K562 (cell line): ENCODE measurements around the gene EPB41L2. TPM values are rescaled to one million over a fixed set of nuclear protein-coding genes. Genes with fewer than 3 reads are reported as not detected.

Experiments
- DPF2 ChIP-seq: fragments of 450-650 bp; IDR thresholded peaks from 2 replicates; pipeline ENCODE4 v1.6.1; 2016
- ETS2 ChIP-seq: IDR thresholded peaks from 2 replicates; pipeline ENCODE4 v1.6.1; 2016; ENCODE audit warnings: borderline replicate concordance, missing genetic modification characterization, mild to moderate bottlenecking, moderate library complexity, missing compliant biosample characterization; ENCODE audit not compliant: poor library complexity, severe bottlenecking
- ETV6 ChIP-seq, 3 experiments: fragments of 150-350 bp in 1 of 3; sonication (generic) in 1 of 3; formaldehyde crosslinking in 1 of 3; IDR thresholded peaks; 2 replicates each; pipeline versions ENCODE4 v1.6.1 to v1.8.0; 2014 to 2022; ENCODE audit warnings: borderline replicate concordance in 2 of 3, low read depth in 2 of 3, antibody characterized with exemption in 1 of 3, low read length in 1 of 3, mild to moderate bottlenecking in 1 of 3, missing genetic modification reagents in 1 of 3
- FOXJ2 ChIP-seq: fragments of 200-800 bp; sonication (Bioruptor generic); IDR thresholded peaks from 2 replicates; pipeline ENCODE4 v1.6.1; 2016; ENCODE audit warnings: missing genetic modification characterization, missing compliant biosample characterization
- HDGF ChIP-seq: fragments of 450-650 bp; IDR thresholded peaks from 2 replicates; pipeline ENCODE4 v1.6.1; 2016
- KLF6 ChIP-seq: fragments of 250-450 bp; sonication (Bioruptor Pico); IDR thresholded peaks from 2 replicates; pipeline ENCODE4 v1.4.0; 2020; ENCODE audit warnings: mild to moderate bottlenecking, moderate library complexity, borderline replicate concordance
- LEF1 ChIP-seq: fragments of 450-650 bp; IDR thresholded peaks from 2 replicates; pipeline ENCODE4 v1.6.1; 2016; ENCODE audit warnings: mild to moderate bottlenecking
- MECOM ChIP-seq: fragments of 250-450 bp; sonication (Bioruptor Pico); IDR thresholded peaks from 2 replicates; pipeline ENCODE4 v1.8.0; 2022; ENCODE audit warnings: inconsistent platforms
- RBFOX2 ChIP-seq: fragments of 200-400 bp; formaldehyde crosslinking; IDR thresholded peaks from 2 replicates; pipeline ENCODE4 v1.6.1; 2017; ENCODE audit warnings: low read depth, mild to moderate bottlenecking, low read length, moderate library complexity
- ZNF707 ChIP-seq: fragments of 250-450 bp; sonication (Bioruptor Pico); conservative IDR thresholded peaks from 2 replicates; pipeline ENCODE4 v1.8.0; 2022; ENCODE audit warnings: inconsistent platforms, mild to moderate bottlenecking, moderate library complexity
- polyA plus RNA-seq, 8 experiments: library from polyadenylated mRNA; depleted of rRNA in 4 of 8; stranded (reverse) in 5 of 8; unstranded in 3 of 8; fragments of >200 nt; fragmentation: Nextera tagmentation in 2 of 8; fragmentation: Illumina TruSeq in 1 of 8; extraction: Ambion mirVana in 2 of 8; extraction: Trizol in 1 of 8; gene quantifications; 2 replicates each; pipeline versions ENCODE4 v1.2.1 to v1.2.3, GENCODE V29; 2011 to 2014; ENCODE audit warnings: inconsistent platforms in 1 of 8, missing spikeins in 1 of 8
- total RNA-seq, 7 experiments: library from RNA; depleted of rRNA in 6 of 7; stranded (reverse); fragments of >200 nt in 6 of 7; fragmentation: Illumina TruSeq in 2 of 7; extraction: Trizol in 2 of 7; gene quantifications; 2 replicates each; pipeline versions ENCODE4 v1.2.1 to v1.2.3, GENCODE V29; 2011 to 2021; ENCODE audit warnings: low replicate concordance in 1 of 7
- TF ChIP-seq, protein P1 (sequence below): fragments of 450-650 bp; IDR thresholded peaks from 2 replicates; pipeline ENCODE4 v1.6.1; 2016; ENCODE audit warnings: mild to moderate bottlenecking, moderate library complexity
- TF ChIP-seq, protein P2 (sequence below): fragments of 200-400 bp; formaldehyde crosslinking; IDR thresholded peaks from 2 replicates; pipeline ENCODE4 v1.6.1; 2017; ENCODE audit warnings: mild to moderate bottlenecking, low read depth, low read length, moderate library complexity
- TF ChIP-seq, protein P3 (sequence below): fragments of 450-650 bp; IDR thresholded peaks from 2 replicates; pipeline ENCODE4 v1.6.1; 2016; ENCODE audit warnings: missing biosample characterization, missing genetic modification characterization

EPB41L2 gene
- total and polyA plus RNA-seq, 9 of the 15 experiments (the other 6 are each of a cell fraction or from before 2014, with no cell fraction given), result 5.1 to 53.6 (median 25.0) TPM

DNA sequence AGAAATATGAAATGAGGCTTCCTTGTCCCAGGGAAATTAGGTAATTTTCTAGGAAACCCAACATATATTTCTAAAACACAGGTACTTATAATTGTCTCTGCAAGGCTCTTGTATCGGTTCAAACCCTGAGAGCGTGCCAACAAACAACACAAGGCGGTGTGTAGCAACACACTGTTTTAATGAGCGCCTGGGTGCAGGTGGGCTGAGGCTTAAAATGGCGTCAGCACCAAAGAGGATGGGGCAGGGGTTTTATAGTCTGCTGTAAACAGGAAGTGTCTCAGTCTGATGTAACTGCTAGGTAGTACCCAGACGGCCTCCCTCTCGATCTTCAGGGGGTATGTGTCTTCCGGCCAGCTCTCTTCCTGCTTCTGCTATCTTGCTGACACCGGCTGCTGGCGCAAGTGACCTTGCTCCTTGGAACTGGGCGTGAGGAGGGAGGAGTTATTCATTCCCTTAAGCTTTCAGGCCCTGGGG, 69.7 kb downstream of the EPB41L2 start (continued):
- TF ChIP-seq, protein P1, sequence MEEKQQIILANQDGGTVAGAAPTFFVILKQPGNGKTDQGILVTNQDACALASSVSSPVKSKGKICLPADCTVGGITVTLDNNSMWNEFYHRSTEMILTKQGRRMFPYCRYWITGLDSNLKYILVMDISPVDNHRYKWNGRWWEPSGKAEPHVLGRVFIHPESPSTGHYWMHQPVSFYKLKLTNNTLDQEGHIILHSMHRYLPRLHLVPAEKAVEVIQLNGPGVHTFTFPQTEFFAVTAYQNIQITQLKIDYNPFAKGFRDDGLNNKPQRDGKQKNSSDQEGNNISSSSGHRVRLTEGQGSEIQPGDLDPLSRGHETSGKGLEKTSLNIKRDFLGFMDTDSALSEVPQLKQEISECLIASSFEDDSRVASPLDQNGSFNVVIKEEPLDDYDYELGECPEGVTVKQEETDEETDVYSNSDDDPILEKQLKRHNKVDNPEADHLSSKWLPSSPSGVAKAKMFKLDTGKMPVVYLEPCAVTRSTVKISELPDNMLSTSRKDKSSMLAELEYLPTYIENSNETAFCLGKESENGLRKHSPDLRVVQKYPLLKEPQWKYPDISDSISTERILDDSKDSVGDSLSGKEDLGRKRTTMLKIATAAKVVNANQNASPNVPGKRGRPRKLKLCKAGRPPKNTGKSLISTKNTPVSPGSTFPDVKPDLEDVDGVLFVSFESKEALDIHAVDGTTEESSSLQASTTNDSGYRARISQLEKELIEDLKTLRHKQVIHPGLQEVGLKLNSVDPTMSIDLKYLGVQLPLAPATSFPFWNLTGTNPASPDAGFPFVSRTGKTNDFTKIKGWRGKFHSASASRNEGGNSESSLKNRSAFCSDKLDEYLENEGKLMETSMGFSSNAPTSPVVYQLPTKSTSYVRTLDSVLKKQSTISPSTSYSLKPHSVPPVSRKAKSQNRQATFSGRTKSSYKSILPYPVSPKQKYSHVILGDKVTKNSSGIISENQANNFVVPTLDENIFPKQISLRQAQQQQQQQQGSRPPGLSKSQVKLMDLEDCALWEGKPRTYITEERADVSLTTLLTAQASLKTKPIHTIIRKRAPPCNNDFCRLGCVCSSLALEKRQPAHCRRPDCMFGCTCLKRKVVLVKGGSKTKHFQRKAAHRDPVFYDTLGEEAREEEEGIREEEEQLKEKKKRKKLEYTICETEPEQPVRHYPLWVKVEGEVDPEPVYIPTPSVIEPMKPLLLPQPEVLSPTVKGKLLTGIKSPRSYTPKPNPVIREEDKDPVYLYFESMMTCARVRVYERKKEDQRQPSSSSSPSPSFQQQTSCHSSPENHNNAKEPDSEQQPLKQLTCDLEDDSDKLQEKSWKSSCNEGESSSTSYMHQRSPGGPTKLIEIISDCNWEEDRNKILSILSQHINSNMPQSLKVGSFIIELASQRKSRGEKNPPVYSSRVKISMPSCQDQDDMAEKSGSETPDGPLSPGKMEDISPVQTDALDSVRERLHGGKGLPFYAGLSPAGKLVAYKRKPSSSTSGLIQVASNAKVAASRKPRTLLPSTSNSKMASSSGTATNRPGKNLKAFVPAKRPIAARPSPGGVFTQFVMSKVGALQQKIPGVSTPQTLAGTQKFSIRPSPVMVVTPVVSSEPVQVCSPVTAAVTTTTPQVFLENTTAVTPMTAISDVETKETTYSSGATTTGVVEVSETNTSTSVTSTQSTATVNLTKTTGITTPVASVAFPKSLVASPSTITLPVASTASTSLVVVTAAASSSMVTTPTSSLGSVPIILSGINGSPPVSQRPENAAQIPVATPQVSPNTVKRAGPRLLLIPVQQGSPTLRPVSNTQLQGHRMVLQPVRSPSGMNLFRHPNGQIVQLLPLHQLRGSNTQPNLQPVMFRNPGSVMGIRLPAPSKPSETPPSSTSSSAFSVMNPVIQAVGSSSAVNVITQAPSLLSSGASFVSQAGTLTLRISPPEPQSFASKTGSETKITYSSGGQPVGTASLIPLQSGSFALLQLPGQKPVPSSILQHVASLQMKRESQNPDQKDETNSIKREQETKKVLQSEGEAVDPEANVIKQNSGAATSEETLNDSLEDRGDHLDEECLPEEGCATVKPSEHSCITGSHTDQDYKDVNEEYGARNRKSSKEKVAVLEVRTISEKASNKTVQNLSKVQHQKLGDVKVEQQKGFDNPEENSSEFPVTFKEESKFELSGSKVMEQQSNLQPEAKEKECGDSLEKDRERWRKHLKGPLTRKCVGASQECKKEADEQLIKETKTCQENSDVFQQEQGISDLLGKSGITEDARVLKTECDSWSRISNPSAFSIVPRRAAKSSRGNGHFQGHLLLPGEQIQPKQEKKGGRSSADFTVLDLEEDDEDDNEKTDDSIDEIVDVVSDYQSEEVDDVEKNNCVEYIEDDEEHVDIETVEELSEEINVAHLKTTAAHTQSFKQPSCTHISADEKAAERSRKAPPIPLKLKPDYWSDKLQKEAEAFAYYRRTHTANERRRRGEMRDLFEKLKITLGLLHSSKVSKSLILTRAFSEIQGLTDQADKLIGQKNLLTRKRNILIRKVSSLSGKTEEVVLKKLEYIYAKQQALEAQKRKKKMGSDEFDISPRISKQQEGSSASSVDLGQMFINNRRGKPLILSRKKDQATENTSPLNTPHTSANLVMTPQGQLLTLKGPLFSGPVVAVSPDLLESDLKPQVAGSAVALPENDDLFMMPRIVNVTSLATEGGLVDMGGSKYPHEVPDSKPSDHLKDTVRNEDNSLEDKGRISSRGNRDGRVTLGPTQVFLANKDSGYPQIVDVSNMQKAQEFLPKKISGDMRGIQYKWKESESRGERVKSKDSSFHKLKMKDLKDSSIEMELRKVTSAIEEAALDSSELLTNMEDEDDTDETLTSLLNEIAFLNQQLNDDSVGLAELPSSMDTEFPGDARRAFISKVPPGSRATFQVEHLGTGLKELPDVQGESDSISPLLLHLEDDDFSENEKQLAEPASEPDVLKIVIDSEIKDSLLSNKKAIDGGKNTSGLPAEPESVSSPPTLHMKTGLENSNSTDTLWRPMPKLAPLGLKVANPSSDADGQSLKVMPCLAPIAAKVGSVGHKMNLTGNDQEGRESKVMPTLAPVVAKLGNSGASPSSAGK, result peak; percentile 28; the same call in 1 of the 2 replicates
- TF ChIP-seq, protein P2, sequence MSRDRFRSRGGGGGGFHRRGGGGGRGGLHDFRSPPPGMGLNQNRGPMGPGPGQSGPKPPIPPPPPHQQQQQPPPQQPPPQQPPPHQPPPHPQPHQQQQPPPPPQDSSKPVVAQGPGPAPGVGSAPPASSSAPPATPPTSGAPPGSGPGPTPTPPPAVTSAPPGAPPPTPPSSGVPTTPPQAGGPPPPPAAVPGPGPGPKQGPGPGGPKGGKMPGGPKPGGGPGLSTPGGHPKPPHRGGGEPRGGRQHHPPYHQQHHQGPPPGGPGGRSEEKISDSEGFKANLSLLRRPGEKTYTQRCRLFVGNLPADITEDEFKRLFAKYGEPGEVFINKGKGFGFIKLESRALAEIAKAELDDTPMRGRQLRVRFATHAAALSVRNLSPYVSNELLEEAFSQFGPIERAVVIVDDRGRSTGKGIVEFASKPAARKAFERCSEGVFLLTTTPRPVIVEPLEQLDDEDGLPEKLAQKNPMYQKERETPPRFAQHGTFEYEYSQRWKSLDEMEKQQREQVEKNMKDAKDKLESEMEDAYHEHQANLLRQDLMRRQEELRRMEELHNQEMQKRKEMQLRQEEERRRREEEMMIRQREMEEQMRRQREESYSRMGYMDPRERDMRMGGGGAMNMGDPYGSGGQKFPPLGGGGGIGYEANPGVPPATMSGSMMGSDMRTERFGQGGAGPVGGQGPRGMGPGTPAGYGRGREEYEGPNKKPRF, result no peak
- TF ChIP-seq LEF1 (0 out of 2 replicates have a peak, but pooled peaks have one; percentile 29), HDGF (no peak), ETV6 (IDR thresholded peaks at IDR 0.05; ENCODE audit: borderline replicate concordance in 1 of 2, low read depth in 2 of 2, low read length in 1 of 2) (no peak), ETV6 (CRISPR knock-in tag; IDR thresholded peaks at IDR 0.05; ENCODE audit: borderline replicate concordance) (no peak), DPF2 (peak; percentile 38), FOXJ2 (tag) (no peak; the same call in none of the 2 replicates), MECOM (CRISPR knock-in tag) (no peak), ETS2 (tag) (no peak), KLF6 (0 out of 2 replicates have a peak, but pooled peaks have one; percentile 48), ZNF707 (no peak), RBFOX2 (peak; percentile 58)
- TF ChIP-seq, protein P3, sequence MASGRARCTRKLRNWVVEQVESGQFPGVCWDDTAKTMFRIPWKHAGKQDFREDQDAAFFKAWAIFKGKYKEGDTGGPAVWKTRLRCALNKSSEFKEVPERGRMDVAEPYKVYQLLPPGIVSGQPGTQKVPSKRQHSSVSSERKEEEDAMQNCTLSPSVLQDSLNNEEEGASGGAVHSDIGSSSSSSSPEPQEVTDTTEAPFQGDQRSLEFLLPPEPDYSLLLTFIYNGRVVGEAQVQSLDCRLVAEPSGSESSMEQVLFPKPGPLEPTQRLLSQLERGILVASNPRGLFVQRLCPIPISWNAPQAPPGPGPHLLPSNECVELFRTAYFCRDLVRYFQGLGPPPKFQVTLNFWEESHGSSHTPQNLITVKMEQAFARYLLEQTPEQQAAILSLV (tag), result 0 out of 2 replicates have a peak, but pooled peaks have one; percentile 20
